Smooth muscle cell (in vitro differentiated cells): ENCODE results near the gene ATL1. TPM values are rescaled to one million over a fixed set of nuclear protein-coding genes. Genes with fewer than 3 reads are reported as not detected.

Experiments used
- DNase-seq: peaks from one replicate; lab custom pipeline; 2025; ENCODE audit not compliant: unreplicated experiment; lab: John Stamatoyannopoulos, UW
- H2AFZ ChIP-seq: fragments of 200-600 bp; sonication (generic); 2 replicates; pipeline ENCODE4 v1.6.0; 2016; ENCODE audit warnings: antibody characterized with exemption, low read depth, mild to moderate bottlenecking
- H3F3A ChIP-seq: fragments of 200-600 bp; sonication (generic); 2 replicates; pipeline ENCODE4 v1.6.0; 2017; ENCODE audit warnings: antibody characterized with exemption, low read depth
- H3K27ac ChIP-seq: fragments of 200-600 bp; sonication (generic); 2 replicates; pipeline ENCODE4 v1.5.1; 2016; ENCODE audit warnings: low read depth, mild to moderate bottlenecking
- H3K27me3 ChIP-seq: fragments of 200-600 bp; sonication (generic); 2 replicates; pipeline ENCODE4 v1.6.1; 2016; ENCODE audit warnings: low read depth, mild to moderate bottlenecking
- H3K36me3 ChIP-seq: fragments of 200-600 bp; sonication (generic); 2 replicates; pipeline ENCODE4 v1.5.1; 2016; ENCODE audit warnings: low read depth
- H3K4me1 ChIP-seq: fragments of 200-600 bp; sonication (generic); 2 replicates; pipeline ENCODE4 v1.5.1; 2016; ENCODE audit warnings: low read depth
- H3K4me2 ChIP-seq: fragments of 200-600 bp; sonication (generic); 2 replicates; pipeline ENCODE4 v1.6.0; 2016; ENCODE audit warnings: mild to moderate bottlenecking
- H3K4me3 ChIP-seq: fragments of 200-600 bp; sonication (generic); 2 replicates; pipeline ENCODE4 v1.5.1; 2016; ENCODE audit warnings: mild to moderate bottlenecking
- H3K79me2 ChIP-seq: fragments of 200-600 bp; sonication (generic); 2 replicates; pipeline ENCODE4 v1.6.0; 2016; ENCODE audit warnings: low read depth, mild to moderate bottlenecking
- H3K9ac ChIP-seq: fragments of 200-600 bp; sonication (generic); 2 replicates; pipeline ENCODE4 v1.6.0; 2016; ENCODE audit warnings: low read depth
- H3K9me3 ChIP-seq: fragments of 200-600 bp; sonication (generic); replicated peaks from 2 replicates; pipeline ENCODE4 v1.5.1; 2016; ENCODE audit warnings: low read depth
- H4K20me1 ChIP-seq: fragments of 200-600 bp; sonication (generic); 2 replicates; pipeline ENCODE4 v1.6.0; 2016; ENCODE audit warnings: low read depth
- WGBS: methylation state at CpG from one replicate; pipeline ENCODE4 v1.1.7; 2016; ENCODE audit warnings: low lambda C conversion rate; 5-methylcytosine and 5-hydroxymethylcytosine counted together
- polyA plus RNA-seq: library from polyadenylated mRNA; unstranded; fragments of >200 nt; fragmentation: Nextera tagmentation; extraction: Ambion mirVana; gene quantifications from 2 replicates; pipeline ENCODE4 v1.2.1, GENCODE V29; 2016
- total RNA-seq: library from RNA; depleted of rRNA; stranded (reverse); fragments of >200 nt; gene quantifications from 2 replicates; pipeline ENCODE4 v1.2.3, GENCODE V29; 2014
- TF ChIP-seq, protein P1 (sequence below): fragments of 200-600 bp; sonication (generic); IDR thresholded peaks from 2 replicates; pipeline ENCODE4 v1.5.1; 2017; ENCODE audit warnings: borderline replicate concordance, mild to moderate bottlenecking, antibody characterized with exemption; ENCODE audit not compliant: insufficient read depth, poor library complexity, severe bottlenecking

Gene ATL1
- total and polyA plus RNA-seq, 2 experiments from 2014 or later: 1.5 to 2.1 TPM

- Histone ChIP-seq H4K20me1 (no peaks in the 10 kb centered on the region), H3K27me3 (no peaks in the 10 kb centered on the region), H3F3A (no peaks in the 10 kb centered on the region), H3K79me2 (no peaks in the 10 kb centered on the region), H3K36me3 (no peaks in the 10 kb centered on the region), H3K4me1 (no peaks in the 10 kb centered on the region), H3K4me3 (no peak overlapping the region), H3K27ac (no peak overlapping the region), H3K4me2 (no peak overlapping the region), H2AFZ (no peak overlapping the region), H3K9ac (no peak overlapping the region), H3K9me3 (no peaks in the 10 kb centered on the region)
- DNase-seq: no peak
- TF ChIP-seq, protein P1, sequence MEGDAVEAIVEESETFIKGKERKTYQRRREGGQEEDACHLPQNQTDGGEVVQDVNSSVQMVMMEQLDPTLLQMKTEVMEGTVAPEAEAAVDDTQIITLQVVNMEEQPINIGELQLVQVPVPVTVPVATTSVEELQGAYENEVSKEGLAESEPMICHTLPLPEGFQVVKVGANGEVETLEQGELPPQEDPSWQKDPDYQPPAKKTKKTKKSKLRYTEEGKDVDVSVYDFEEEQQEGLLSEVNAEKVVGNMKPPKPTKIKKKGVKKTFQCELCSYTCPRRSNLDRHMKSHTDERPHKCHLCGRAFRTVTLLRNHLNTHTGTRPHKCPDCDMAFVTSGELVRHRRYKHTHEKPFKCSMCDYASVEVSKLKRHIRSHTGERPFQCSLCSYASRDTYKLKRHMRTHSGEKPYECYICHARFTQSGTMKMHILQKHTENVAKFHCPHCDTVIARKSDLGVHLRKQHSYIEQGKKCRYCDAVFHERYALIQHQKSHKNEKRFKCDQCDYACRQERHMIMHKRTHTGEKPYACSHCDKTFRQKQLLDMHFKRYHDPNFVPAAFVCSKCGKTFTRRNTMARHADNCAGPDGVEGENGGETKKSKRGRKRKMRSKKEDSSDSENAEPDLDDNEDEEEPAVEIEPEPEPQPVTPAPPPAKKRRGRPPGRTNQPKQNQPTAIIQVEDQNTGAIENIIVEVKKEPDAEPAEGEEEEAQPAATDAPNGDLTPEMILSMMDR: no peak
Measured at GRCh38 chr14:50575769-50576168, 15.8 kb downstream of the ATL1 start.

DNA sequence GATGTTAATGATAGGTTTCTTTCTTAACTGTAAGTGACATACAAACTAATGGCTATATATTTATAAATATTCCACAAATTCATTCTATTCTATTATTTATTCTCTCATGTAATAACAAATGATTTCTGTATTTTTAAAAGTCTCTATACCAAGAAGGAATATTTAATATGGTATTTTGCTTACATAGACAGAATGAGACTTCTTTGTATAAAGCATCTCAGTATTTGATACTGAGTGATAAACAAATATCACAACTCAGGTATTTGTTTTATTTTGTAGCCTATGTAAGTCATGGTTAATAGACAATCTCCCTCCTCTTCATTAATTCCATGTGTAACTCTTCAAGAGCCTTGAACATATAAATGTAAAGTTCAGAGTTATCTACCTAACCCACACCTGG, 18.0 kb downstream of the ATL1 start:
- TF ChIP-seq, protein P1: no peak
- H3K9ac ChIP-seq: no peak overlapping the region
- no peaks in the 10 kb centered on the region for H4K20me1 ChIP-seq
- H3K27ac ChIP-seq: no peak overlapping the region
- no peak overlapping the region for H3K4me3 ChIP-seq
- no peaks in the 10 kb centered on the region for H3F3A ChIP-seq
- no peak for DNase-seq
- no peaks in the 10 kb centered on the region for H3K36me3 ChIP-seq
- H3K4me2 ChIP-seq: no peak overlapping the region
- no peaks in the 10 kb centered on the region for H3K27me3 ChIP-seq
- H3K9me3 ChIP-seq: no peaks in the 10 kb centered on the region
- H3K79me2 ChIP-seq: no peaks in the 10 kb centered on the region
- H3K4me1 ChIP-seq: no peaks in the 10 kb centered on the region
- no peak overlapping the region for H2AFZ ChIP-seq

DNA sequence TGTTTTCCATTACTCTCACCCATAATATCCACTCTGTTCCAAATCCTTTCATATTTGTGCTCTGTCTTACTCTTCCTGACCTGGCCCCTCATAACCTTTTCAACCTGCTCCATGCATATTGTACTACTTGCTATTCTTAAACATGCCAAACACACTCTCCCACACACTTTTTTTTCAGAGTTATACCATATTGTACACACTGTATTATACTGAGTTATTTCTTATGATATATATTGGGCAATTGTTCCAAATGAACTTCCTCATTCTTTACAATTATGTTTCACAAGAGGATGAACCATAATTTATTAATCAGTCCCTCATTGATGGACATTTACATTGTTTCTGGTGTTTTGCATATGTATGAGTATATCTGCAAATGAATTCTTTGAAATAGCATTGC, 18.5 kb downstream of the ATL1 start:
- no peaks in the 10 kb centered on the region for H3F3A ChIP-seq
- H3K4me1 ChIP-seq: no peaks in the 10 kb centered on the region
- H3K9me3 ChIP-seq: no peaks in the 10 kb centered on the region
- no peak overlapping the region for H2AFZ ChIP-seq
- H3K27ac ChIP-seq: no peak overlapping the region
- TF ChIP-seq, protein P1: no peak
- no peaks in the 10 kb centered on the region for H3K36me3 ChIP-seq
- DNase-seq: no peak
- H3K79me2 ChIP-seq: no peaks in the 10 kb centered on the region
- no peaks in the 10 kb centered on the region for H3K27me3 ChIP-seq
- H4K20me1 ChIP-seq: no peaks in the 10 kb centered on the region
- H3K4me2 ChIP-seq: no peak overlapping the region
- H3K9ac ChIP-seq: no peak overlapping the region
- H3K4me3 ChIP-seq: no peak overlapping the region

DNA sequence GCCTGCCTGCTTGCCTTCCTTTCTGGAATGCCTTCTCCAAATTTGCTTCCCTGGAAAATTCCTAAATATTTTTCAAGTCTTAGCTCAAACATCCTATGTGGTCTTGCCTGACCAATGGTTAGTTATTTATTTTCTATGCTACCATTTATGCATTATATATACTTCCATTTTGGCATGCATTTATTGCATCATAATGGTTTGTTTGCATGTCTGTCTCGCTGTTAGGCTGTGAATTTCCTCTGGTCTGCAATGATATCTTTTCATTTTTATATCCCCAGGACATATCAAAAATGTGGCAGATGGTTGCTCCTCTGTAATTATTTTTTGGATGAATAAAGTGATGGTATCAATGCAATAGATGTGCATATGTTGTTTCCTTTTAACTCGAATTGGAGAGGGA, 30.5 kb downstream of the ATL1 start:
- no peaks in the 10 kb centered on the region for H3K4me1 ChIP-seq
- H3K4me3 ChIP-seq: no peak overlapping the region
- H2AFZ ChIP-seq: no peak overlapping the region
- no peak overlapping the region for H3K4me2 ChIP-seq
- no peaks in the 10 kb centered on the region for H3K9me3 ChIP-seq
- 85% methylated on average over 2 of the region's 2 CpGs for WGBS
- no peaks in the 10 kb centered on the region for H3K36me3 ChIP-seq
- TF ChIP-seq, protein P1: no peak
- no peaks in the 10 kb centered on the region for H3F3A ChIP-seq
- no peaks in the 10 kb centered on the region for H3K79me2 ChIP-seq
- no peak overlapping the region for H3K27ac ChIP-seq
- no peak for DNase-seq
- H3K9ac ChIP-seq: no peak overlapping the region
- no peaks in the 10 kb centered on the region for H4K20me1 ChIP-seq
- no peaks in the 10 kb centered on the region for H3K27me3 ChIP-seq
